Transverse colon (tissue), 3 donors: ENCODE measurements around the gene DNLZ.

Experiments used
- EP300 ChIP-seq: sonication (generic); formaldehyde crosslinking; IDR thresholded peaks from one replicate; pipeline ENCODE4 v1.6.1; 2017; ENCODE audit warnings: antibody characterized with exemption, low read depth
- POLR2A ChIP-seq: fragments of 450-650 bp; IDR thresholded peaks from one replicate; pipeline ENCODE4 v1.6.1; 2016; ENCODE audit warnings: antibody characterized with exemption, mild to moderate bottlenecking, moderate library complexity
- TF ChIP-seq, protein P1 (sequence below), 5 experiments: fragments of 200-600 bp in 3 of 5; fragments of 450-650 bp in 2 of 5; sonication (generic) in 3 of 5; IDR thresholded peaks; 1 replicate in 2 of 5; 2 replicates in 3 of 5; pipeline ENCODE4 v1.5.1; 2016 to 2017; ENCODE audit warnings: antibody characterized with exemption in 5 of 5, inconsistent platforms in 3 of 5, mild to moderate bottlenecking in 2 of 5, moderate library complexity in 1 of 5

DNA sequence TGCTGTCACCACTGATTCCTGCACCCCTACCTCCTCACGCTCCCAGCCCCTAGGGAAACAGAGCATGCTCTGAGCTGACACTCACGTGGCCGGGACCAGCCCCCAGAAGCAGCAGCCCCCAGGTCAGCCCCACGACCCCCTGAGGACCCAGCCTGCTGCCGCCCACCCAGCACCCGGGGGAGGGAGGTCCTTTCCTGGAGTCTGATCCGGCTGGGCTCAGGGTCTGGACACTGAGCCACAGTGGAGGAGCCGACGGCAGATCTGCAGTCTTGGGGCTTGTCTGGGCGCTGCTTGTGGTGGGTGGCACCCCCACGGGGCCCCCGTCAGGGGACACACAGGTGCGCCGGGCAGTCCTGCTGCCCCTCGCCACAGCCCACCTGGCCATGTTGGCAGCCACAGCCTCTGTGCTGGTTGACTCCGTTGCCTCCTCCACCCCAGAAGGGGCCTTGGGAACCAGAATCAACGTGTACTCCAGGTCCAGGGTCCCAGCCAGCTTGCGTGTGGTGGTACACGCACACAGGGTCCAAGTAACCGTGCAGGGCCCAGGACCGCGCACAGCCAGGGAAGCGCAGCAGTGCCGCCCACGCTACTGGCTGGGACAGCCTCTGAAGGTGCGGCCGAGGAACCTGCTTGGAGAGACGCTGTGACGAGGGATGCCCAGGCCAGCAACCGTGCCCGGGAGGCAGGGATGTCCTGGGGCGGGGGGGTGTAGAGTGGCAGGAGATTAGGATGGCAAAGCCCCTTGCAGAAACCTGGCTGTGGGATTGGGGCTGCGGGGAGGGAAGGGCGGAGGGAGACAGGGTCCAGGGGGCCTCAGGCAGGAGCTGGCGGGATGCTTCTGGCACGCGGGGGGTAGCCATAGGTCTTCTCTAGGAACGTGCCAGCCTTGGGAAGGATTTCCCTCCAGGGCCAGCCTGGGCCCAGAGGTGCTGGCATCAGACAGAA is 3.5 kb downstream of the DNLZ start:
- TF ChIP-seq, protein P1, sequence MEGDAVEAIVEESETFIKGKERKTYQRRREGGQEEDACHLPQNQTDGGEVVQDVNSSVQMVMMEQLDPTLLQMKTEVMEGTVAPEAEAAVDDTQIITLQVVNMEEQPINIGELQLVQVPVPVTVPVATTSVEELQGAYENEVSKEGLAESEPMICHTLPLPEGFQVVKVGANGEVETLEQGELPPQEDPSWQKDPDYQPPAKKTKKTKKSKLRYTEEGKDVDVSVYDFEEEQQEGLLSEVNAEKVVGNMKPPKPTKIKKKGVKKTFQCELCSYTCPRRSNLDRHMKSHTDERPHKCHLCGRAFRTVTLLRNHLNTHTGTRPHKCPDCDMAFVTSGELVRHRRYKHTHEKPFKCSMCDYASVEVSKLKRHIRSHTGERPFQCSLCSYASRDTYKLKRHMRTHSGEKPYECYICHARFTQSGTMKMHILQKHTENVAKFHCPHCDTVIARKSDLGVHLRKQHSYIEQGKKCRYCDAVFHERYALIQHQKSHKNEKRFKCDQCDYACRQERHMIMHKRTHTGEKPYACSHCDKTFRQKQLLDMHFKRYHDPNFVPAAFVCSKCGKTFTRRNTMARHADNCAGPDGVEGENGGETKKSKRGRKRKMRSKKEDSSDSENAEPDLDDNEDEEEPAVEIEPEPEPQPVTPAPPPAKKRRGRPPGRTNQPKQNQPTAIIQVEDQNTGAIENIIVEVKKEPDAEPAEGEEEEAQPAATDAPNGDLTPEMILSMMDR (IDR thresholded peaks at IDR 0.05): no peak
- TF ChIP-seq POLR2A (no peak), EP300 (no peak)
